Stomach (tissue), 9 donors: ENCODE measurements around the gene ABCB1. TPM values are rescaled to one million over a fixed set of nuclear protein-coding genes. Genes with fewer than 3 reads are reported as not detected.

Experiments used
- DNase-seq, 2 donors: peaks; one replicate each; pipeline versions ENCODE4 v3.0.0 to v3.0.0-alpha.2; 2013 to 2019
- H3K27ac ChIP-seq, 5 donors: fragments of 200-600 bp in 4 of 5; sonication (generic) in 4 of 5; one replicate each; pipeline ENCODE4 v1.5.1; 2013 to 2019; ENCODE audit warnings: mild to moderate bottlenecking in 1 of 5, moderate library complexity in 1 of 5
- H3K27me3 ChIP-seq, 3 donors: fragments of 200-600 bp; sonication (generic); one replicate each; pipeline ENCODE4 v1.5.1; 2017 to 2019; ENCODE audit warnings: mixed run types in 1 of 3
- H3K36me3 ChIP-seq, 4 donors: fragments of 200-600 bp; sonication (generic); 1 replicate in 3 of 4; 2 replicates in 1 of 4; pipeline ENCODE4 v1.5.1; 2016 to 2019
- H3K4me1 ChIP-seq, 4 donors: fragments of 200-600 bp; sonication (generic); one replicate each; pipeline ENCODE4 v1.5.1; 2016 to 2019
- H3K4me3 ChIP-seq, 4 donors: fragments of 200-600 bp; sonication (generic) in 3 of 4; one replicate each; pipeline ENCODE4 v1.5.1; 2016 to 2019; ENCODE audit warnings: mild to moderate bottlenecking in 1 of 4
- H3K9me3 ChIP-seq, 4 donors: fragments of 200-600 bp; sonication (generic); one replicate each; pipeline ENCODE4 v1.5.1; 2016 to 2019
- EP300 ChIP-seq: sonication (generic); formaldehyde crosslinking; IDR thresholded peaks from one replicate; pipeline ENCODE4 v1.6.1; 2017; ENCODE audit warnings: antibody characterized with exemption
- POLR2A ChIP-seq, 4 donors: fragments of 450-650 bp; IDR thresholded peaks; one replicate each; pipeline ENCODE4 v1.6.1; 2016; ENCODE audit warnings: antibody characterized with exemption in 4 of 4, control low read depth in 2 of 4, mild to moderate bottlenecking in 1 of 4, moderate library complexity in 1 of 4
- POLR2AphosphoS5 ChIP-seq, 3 donors: sonication (generic); formaldehyde crosslinking; IDR thresholded peaks; one replicate each; pipeline ENCODE4 v1.6.1; 2016; ENCODE audit warnings: antibody characterized with exemption in 3 of 3
- WGBS, 5 donors: extraction: QIAGEN DNeasy Blood & Tissue Kit in 3 of 5; methylation state at CpG; one replicate each; pipeline versions ENCODE4 v1.1.5 to v1.1.7; 2013 to 2018; 5-methylcytosine and 5-hydroxymethylcytosine counted together
- intact Hi-C: fragments of 100-400 bp; cut with DNase I; formaldehyde crosslinking; loops from one replicate; pipeline ENCODE4 v1.15.1; 2023; ENCODE audit warnings: low total_unique reads
- polyA plus RNA-seq, 3 donors: library from polyadenylated mRNA; stranded (reverse); fragments of 200-250 nt; gene quantifications; one replicate each; pipeline ENCODE4 v1.2.3, GENCODE V29; 2013
- total RNA-seq, 5 donors: library from RNA; depleted of rRNA; stranded (reverse); fragments of >200 nt; gene quantifications; one replicate each; pipeline versions ENCODE4 v1.1.0 to v1.2.3, GENCODE V29; 2014 to 2016
- TF ChIP-seq, protein P1 (sequence below), 7 experiments: fragments of 450-650 bp in 4 of 7; fragments of 200-600 bp in 3 of 7; sonication (generic) in 3 of 7; IDR thresholded peaks; one replicate each; pipeline ENCODE4 v1.5.1; 2016 to 2019; ENCODE audit warnings: antibody characterized with exemption in 7 of 7, control low read depth in 2 of 7, mild to moderate bottlenecking in 1 of 7
- donor health status: healthy with polysubstance abuse.
- donor health status: Bipolar disorder and iron deficiency.
- donor health status: healthy.

The ABCB1 gene
- total and polyA plus RNA-seq, 8 donors = 0.45 to 10.6 (median 1.7) TPM; not detected in 1

DNA sequence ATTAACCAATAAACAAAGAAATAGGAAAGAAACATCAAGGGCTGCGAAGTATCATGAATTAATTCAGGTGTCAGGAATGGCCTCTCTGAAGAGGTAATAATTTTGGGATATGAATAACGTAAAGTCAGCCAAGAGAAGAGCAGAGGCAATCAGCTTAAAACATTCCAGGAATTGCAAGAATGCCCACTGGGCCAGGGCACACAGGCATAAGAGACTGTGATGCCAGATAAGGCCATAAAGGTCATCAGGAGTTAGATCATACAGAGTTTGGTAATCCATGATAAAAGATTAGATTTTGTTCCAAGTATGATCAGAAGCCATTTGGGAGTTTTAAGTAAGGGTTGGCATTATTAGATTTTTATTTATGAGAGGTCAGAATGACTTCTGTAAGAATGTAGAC lies 72.0 kb downstream of the ABCB1 start:
- no peak for TF ChIP-seq POLR2AphosphoS5 (IDR thresholded peaks at IDR 0.05)
- TF ChIP-seq, protein P1, sequence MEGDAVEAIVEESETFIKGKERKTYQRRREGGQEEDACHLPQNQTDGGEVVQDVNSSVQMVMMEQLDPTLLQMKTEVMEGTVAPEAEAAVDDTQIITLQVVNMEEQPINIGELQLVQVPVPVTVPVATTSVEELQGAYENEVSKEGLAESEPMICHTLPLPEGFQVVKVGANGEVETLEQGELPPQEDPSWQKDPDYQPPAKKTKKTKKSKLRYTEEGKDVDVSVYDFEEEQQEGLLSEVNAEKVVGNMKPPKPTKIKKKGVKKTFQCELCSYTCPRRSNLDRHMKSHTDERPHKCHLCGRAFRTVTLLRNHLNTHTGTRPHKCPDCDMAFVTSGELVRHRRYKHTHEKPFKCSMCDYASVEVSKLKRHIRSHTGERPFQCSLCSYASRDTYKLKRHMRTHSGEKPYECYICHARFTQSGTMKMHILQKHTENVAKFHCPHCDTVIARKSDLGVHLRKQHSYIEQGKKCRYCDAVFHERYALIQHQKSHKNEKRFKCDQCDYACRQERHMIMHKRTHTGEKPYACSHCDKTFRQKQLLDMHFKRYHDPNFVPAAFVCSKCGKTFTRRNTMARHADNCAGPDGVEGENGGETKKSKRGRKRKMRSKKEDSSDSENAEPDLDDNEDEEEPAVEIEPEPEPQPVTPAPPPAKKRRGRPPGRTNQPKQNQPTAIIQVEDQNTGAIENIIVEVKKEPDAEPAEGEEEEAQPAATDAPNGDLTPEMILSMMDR (IDR thresholded peaks at IDR 0.05) = no peak
- no peak for TF ChIP-seq POLR2A (IDR thresholded peaks at IDR 0.05)
- no peak for TF ChIP-seq EP300

DNA sequence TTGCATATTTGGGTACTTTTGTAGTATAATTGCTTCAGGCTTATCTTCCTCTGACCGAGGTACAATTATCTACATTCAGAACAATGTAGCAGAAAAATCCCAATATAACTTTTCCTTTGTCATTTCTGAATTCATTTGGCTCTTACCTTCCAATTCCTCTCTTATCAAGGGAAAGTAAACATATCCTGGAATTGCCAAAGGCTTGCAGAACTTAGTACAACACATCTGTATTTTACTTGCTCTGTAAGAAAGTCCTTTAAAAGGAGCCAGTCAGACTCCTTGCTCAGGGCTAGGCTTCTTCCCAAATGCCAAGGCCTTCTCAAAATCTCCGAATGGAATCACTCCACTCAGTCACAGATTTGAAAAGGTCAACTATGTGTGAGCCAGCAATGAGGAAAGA lies 81.9 kb downstream of the ABCB1 start:
- no peak overlapping the region for H3K4me3 ChIP-seq
- H3K4me1 ChIP-seq = peaks cover 0 to 10% (median 0%) of the 10 kb centered on the region in 4 donors
- no peak for DNase-seq
- H3K27me3 ChIP-seq = no peaks in the 10 kb centered on the region
- no peaks in the 10 kb centered on the region for H3K36me3 ChIP-seq
- intact Hi-C loops = no loop called here
- no peak for TF ChIP-seq EP300
- TF ChIP-seq POLR2A (IDR thresholded peaks at IDR 0.05) = no peak
- TF ChIP-seq, protein P1 (IDR thresholded peaks at IDR 0.05) = no peak
- no peak for TF ChIP-seq POLR2AphosphoS5 (IDR thresholded peaks at IDR 0.05)
- no peaks in the 10 kb centered on the region for H3K9me3 ChIP-seq
- WGBS, 5 donors = 24 to 49% (median 43%) methylated on average over 2 of the region's 2 CpGs
- H3K27ac ChIP-seq = no peak overlapping the region

More for the DNA sequence above, 72.0 kb downstream of the ABCB1 start:
- 77 to 88% (median 85%) methylated on average over 2 of the region's 2 CpGs for WGBS, 5 donors
- Histone ChIP-seq H3K36me3 (no peaks in the 10 kb centered on the region), H3K4me3 (no peak overlapping the region), H3K9me3 (no peaks in the 10 kb centered on the region), H3K4me1 (no peaks in the 10 kb centered on the region), H3K27ac (no peak overlapping the region), H3K27me3 (no peaks in the 10 kb centered on the region)
- intact Hi-C loops = no loop called here
- DNase-seq = no peak

DNA sequence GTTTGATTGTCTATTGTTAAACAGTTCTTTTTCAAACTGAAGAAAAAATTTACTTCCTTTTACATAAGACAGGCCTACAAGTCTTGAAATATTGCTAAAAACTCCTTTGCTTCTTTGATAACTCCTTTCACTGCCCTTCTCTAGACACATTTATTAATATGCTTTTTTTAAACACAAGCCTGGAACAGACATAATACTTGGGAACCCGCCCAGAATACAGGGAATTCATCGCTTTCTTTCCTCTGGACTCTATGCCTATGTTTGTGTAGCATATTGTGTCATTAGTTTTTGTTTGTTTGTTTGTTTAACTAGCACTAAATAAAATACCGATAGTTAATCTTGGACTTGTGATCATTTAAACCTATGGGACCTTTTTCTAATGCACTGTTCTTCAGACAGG lies 82.8 kb downstream of the ABCB1 start:
- Histone ChIP-seq H3K27me3 (no peaks in the 10 kb centered on the region), H3K4me1 (peaks cover 0 to 10% (median 0%) of the 10 kb centered on the region in 4 donors), H3K27ac (no peak overlapping the region), H3K9me3 (no peaks in the 10 kb centered on the region), H3K36me3 (no peaks in the 10 kb centered on the region), H3K4me3 (no peak overlapping the region)
- intact Hi-C loops = no loop called here
- no peak for DNase-seq
- WGBS, 5 donors = 43 to 74% (median 53%) methylated on average over 3 of the region's 3 CpGs
- TF ChIP-seq, protein P1 (IDR thresholded peaks at IDR 0.05) = no peak
- TF ChIP-seq POLR2AphosphoS5 (IDR thresholded peaks at IDR 0.05) (no peak), POLR2A (IDR thresholded peaks at IDR 0.05) (no peak), EP300 (no peak)

DNA sequence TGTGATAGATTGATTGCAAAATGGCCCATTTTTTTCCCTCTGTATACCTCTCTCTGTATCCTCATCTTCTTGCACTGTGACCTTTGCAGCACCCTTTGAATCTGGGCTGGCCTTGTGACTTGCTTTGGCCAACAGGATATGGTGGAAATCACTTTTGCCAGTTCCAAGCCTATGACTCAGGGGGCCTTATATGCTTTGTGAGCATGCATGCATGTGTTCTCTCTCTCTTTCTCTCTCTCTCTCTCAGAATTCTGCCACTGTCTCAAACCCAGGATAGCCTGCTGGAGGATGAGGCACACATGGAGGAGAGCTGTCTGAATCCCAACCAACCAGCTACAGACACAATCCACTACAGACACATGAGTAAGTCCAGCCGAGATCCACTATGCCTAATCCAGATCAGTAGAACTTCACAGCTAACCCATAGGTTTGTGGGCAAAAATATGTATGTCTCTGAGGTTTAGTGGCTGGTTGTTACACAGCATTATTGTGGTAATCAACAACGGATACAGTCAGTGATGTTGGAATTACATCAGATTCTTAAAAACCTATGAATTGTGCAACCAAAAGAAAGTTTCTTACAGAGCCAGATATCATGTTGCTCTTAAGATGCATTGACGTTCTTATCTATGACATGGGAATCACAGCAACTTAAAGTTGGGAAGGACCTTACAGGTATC lies 83.4 kb downstream of the ABCB1 start:
- WGBS, 5 donors = 70 to 79% (median 74%) methylated on average over 3 of the region's 3 CpGs
- Histone ChIP-seq H3K36me3 (no peaks in the 10 kb centered on the region), H3K27me3 (no peaks in the 10 kb centered on the region), H3K4me1 (peaks cover 0 to 10% (median 0%) of the 10 kb centered on the region in 4 donors), H3K9me3 (no peaks in the 10 kb centered on the region), H3K27ac (no peak overlapping the region), H3K4me3 (no peak overlapping the region)
- DNase-seq = no peak
- no peak for TF ChIP-seq POLR2A (IDR thresholded peaks at IDR 0.05)
- no peak for TF ChIP-seq EP300
- TF ChIP-seq, protein P1 (IDR thresholded peaks at IDR 0.05) = no peak
- no peak for TF ChIP-seq POLR2AphosphoS5 (IDR thresholded peaks at IDR 0.05)
- intact Hi-C loops = no loop called here
